HG03025 (cell line): ENCODE data around the gene SCGN.

Experiments used
- ATAC-seq: cut with Tn5 transposase; IDR thresholded peaks from one replicate; pipeline ENCODE4 v1.9.1; 2021; ENCODE audit warnings: mild to moderate bottlenecking, moderate library complexity; ENCODE audit not compliant: unreplicated experiment, low FRiP score

SCGN gene

GRCh38 chr6:25652007-25652515, at the start of gene SCGN:
Gene SCGN, plus strand, starts transcription at chr6:25652215. Its CDS starts 189 bp downstream, at chr6:25652404.
- no peak for ATAC-seq

GRCh38 chr6:25602674-25602982, 49.4 kb upstream of the SCGN start:
- no peak for ATAC-seq

DNA sequence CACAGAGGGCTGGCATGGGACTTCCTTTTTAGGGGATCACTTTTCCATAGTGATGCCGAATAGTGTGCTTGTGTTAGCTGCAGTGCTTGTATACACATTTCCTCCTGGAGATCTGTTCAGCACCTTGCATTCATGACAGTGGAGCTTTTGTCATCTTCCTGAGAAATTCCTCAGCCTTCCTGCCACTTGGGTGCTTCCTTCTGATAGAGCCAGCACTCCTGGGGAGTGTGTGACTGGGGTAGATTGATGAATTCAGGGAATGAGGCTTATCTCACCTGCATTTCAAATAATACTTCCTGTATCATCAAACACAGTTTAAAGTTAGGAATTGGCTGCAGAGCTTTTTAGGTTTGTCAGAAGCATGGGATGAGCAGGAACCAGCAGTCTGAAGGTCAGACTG, 48.8 kb upstream of the SCGN start:
- no peak for ATAC-seq

DNA sequence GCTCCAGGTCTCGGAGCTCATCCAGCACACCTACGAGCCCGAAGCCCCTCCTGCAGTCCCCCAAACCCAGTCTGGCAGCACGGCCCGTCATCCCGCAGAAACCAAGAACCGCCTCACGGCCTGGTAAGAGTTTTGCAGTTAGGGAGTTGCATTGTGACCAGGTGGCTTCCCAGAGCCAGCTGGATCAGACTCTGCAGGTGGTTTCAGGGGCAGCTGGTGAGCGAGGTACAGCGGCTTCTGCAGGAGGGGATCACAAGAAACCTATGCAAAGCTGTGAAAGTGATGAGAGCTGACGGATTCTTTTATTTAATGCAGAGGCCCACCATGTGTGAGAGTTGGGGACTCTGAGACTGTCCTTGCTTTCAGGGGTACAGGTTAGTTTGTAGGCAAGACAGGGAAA, 45.9 kb upstream of the SCGN start:
- ATAC-seq, result no peak

DNA sequence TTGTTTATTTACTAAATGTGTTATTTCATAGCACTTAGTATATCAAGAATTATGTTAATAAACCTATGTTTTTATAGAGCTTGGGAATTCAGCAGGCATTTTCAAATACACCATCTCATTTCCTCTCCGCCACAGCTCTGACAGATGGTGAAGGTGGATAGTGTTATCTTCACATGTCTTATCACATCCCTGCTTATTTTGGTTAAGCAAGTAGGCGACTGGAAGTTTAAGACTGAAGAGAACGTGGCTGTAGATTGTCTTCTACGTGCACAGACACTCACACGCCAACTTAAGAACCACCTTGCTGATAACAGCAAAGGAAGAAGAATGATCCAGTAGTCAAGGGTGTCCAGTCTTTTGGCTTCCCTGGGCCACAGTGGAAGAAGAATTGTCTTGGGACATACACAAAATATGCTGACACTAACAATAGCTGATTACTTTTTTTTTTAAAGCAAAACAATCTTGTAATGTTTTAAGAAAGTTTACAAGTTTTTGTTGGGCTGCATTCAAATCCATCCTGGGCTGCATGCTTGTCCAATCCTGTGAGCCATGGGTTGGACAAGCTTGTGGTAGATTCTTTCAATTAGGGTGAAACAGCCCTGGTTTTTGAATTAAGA, 43.3 kb upstream of the SCGN start:
- no peak for ATAC-seq

DNA sequence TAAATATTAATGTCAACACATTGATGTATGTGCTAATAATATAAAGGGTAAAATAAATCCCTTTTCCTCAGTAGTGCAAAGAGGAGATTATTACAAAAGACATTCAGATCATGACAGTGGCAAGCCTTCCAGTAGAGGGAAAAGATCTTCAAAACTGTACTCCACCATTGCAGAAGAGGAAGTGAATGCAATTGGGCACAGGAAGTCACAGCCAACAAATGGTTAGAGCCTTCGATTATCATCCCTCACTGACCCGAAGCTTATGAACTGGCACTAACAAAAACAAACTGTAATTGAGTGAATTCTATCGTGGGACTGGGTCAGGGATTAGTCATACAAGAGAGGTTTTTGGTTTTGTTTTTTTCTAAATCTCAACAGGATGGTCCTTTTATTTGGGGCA, 39.3 kb upstream of the SCGN start:
- ATAC-seq, result no peak

- ATAC-seq, result no peak
These were observed 38.6 kb upstream of the SCGN start for GRCh38 chr6:25613415-25613814.

GRCh38 chr6:25614052-25614451, 38.0 kb upstream of the SCGN start:
- ATAC-seq, result no peak

DNA sequence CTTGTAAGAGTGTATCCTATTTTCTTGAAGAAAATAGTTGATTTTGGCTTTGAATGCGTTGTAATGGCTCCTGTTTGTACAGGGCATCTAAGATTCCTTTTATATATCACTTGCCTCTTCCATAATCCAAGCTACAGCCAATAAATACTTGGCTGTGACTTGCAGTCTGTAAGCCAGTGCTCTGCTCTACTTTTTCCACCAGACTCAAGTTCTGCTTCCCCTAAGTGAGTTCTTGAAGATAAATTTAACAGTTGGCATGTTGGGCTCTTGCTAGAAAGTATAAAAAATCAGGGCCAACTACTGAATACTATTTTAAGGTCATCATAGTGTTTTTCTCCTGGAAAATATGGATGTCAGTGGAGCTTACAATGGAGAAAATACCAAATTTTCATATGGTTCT, 36.5 kb upstream of the SCGN start:
- ATAC-seq, result no peak

DNA sequence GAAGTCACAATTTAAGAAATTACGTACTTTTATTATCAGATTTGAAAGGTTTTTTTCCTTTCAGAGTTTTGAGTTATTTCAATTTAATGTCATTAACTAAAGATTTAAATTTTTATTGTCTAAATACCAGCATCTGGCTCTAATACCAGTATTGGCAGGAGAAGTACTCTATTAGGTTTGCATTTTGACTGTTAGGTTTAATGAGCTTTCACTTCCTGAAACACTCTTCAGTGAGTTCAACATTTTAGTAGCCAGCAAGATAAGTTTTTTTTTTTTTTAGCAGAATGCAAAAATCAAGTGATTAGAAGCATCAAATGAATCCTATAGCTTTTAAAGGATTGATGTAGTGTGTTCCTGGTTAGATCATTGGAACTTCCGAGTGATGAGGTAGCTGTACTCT, 34.0 kb upstream of the SCGN start:
- no peak for ATAC-seq

DNA sequence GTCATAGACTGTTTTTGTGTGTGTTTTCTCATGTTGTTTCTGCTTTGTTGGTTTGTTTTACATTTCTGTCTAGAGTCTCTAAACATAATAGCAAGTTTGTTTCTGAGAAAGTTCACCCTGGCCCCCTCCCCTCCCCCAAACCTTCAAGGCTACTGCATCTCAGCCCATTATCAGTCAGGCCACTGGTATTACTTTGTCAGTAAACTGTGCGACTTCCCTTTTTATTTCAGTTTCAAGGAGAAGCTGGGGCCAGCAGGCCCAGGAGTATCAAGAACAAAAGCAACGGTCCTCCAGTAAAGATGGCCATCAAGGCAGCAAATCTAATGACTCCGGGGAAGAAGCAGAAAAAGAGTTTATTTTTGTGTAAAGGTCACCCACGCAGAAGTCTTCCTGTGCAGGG, 32.8 kb upstream of the SCGN start:
- ATAC-seq, result no peak

DNA sequence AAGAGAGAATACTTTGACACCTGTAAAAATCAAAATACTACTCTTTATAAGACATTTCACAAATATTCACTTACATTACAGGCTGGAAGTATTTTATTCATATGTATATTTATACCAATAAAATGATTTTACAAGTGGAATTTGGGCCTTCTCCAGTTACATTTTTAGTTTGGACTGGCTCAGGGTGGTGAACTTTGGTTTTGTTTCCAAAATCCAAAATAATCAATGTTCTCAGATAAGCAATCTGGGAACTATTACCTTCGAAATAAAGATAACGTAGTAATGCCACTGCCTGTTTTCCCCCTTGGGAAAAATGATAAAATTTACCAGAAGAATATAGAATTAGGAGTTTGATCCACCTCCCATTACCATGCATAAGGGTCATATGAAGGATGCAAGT, 31.6 kb upstream of the SCGN start:
- no peak for ATAC-seq

DNA sequence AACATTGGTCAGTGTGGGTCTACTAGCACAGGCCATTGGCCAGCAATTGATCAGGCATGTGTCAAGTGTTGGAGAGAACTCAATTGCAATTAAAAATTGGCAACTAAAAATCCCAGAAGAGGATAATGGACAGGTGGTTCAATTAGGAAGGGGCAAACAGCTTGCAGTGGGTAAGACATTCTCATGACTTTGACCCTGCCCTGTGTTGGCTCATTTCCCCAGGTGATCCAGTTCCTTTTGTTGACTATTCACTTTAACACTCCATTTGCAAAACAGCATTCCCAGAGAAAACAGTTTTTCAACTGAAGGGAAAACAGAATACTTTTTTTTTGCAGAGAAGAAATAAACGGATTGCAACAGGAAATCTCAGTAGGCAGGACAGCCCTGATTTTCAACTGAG, 28.9 kb upstream of the SCGN start:
- ATAC-seq, result no peak

- ATAC-seq, result no peak
These were observed 28.1 kb upstream of the SCGN start for GRCh38 chr6:25623879-25624278.

DNA sequence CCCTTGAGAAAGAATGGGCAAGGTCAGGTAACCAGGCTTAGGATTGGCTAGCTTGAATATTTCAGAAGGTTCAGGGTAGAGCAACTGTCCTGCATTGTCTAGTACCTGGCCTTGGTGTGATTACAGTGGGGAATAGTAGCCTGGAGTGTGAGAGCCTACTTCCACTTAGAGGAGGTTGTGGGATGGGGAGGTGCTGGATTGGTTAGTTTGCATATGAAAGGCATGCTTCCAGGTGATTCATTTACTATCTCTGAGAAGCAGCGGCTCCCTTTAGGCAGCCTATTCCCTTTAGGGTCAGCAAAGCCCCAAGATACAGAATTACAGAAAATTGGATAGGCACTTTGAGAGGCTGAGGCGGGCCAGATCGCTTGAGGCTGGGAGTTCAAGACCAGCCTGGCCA, 25.0 kb upstream of the SCGN start:
- no peak for ATAC-seq

GRCh38 chr6:25628471-25629197, 23.4 kb upstream of the SCGN start:
- ATAC-seq, result no peak

- ATAC-seq, result no peak
These were observed 22.8 kb upstream of the SCGN start for GRCh38 chr6:25629198-25629576.

DNA sequence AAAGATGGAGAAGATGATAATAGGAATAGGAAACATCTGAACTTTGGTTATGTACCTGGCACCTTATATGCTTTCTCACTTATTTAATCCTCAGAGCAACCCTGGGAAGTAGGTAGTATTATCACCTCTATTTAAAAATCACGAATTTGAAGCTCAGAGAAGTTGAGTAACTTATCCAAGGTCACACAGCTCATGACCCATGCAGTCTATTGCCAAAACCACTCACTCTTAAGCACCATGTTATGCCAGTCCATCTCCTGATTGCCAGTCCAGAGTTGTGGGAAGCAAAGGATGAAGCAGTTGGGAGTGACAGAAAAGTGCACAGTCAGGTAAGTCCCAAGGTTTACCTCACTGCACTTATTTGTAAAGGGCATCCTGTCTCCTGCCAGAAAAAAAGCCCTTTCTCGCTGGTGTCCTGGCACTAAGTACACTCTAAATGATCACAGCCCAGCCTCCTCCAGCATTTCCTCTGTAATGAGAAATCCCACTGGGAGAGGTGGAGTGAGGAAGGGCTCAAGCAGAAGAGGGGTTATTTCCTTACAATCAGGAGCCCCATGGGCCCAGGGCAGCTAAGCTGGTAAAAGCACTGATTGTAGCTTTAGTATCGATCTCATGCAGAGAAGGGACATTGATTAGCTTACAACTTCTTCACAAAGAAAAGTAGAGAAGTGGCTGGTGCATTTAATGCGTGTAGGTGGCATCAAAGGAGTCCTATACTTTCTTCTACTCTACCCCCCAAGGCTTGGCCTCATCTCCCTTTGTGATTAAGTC, 21.3 kb upstream of the SCGN start:
- ATAC-seq, result no peak

GRCh38 chr6:25635886-25636317, 16.1 kb upstream of the SCGN start:
- ATAC-seq, result no peak

DNA sequence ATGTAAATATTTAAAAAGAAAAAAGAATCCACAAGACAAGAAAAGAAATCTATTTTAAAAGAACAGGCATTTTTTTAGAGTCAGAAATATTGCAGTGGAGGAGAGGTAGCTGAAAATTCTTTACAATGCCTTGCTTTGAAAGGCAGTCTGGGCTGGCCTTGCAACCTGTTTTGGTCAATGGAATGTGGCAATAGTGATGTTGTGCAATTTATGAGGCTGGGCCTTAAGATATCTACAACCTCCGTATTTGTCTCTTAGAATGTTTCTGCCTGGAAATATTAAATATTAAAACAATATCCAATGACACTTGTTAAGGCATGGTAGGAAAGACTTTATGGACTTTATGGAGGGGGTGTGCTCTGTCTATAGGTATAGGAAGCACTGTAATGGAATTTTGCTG, 14.8 kb upstream of the SCGN start:
- no peak for ATAC-seq

DNA sequence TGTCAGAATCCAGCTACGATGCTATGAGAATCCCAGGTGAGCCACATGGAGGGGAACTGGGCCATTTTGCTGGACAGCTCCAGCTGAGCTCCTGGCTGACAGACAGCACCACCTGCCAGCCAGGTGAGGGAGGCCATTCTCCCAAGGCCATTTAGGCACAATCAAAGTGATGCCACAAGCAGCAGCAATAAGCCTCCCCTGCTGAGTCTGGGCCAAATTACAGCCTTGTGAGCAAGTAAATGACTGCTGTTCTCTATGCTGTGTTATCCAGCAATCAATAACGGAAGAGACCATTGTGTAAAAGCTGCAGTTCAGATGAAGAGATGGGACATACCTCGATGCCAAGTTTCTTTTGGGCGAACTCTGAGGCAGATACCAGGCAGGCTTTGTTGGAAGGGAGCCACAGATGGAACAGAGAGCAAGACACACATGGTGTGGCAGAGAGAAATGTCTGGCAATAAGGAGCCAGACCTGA, 14.0 kb upstream of the SCGN start:
- ATAC-seq, result no peak

DNA sequence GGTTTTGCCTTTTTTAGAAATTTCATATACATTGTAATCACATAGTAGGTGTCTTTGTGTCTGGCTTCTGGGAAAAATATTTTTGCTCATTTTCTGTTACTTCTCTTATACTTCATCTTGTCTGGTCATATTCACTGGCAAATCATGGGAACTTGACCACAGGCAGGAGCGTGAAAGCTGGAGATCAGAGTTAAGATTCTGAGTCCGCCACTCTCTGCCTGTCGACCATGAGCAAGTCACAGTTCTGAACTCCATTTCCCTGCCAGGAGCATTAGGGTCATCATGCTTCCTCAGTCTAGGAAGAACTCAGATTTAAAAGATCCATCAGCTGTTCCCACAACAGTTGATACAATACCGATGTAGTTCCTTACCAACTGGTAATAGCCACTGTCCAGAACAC, 12.4 kb upstream of the SCGN start:
- ATAC-seq, result no peak
